ENCODE data around the gene PIGV. TPM values are rescaled to one million over a fixed set of nuclear protein-coding genes. Genes with fewer than 3 reads are reported as not detected.
"Not testable (repeated sequence)": the region's sequence is repeated elsewhere in the genome, so short reads cannot be mapped to it uniquely, and the experiment has no call there.

The PIGV gene
- total RNA-seq, 2 experiments from 2014 or later = 20.8 to 20.9 TPM

- DNase-seq = no peak
- Mint-ChIP-seq H3K36me3 (peaks cover 40% of the 10 kb centered on the region), H3K4me1 (peaks cover 69% of the 10 kb centered on the region)
Observed at GRCh38 chr1:26828411-26828991, 40.8 kb downstream of the PIGV start.

GRCh38 chr1:26829184-26829911 is 41.6 kb downstream of the PIGV start:
- no peak for DNase-seq
- Mint-ChIP-seq H3K4me3 (peak overlapping the region; percentile 95), H3K36me3 (peaks cover 44% of the 10 kb centered on the region), H3K4me1 (peaks cover 78% of the 10 kb centered on the region), H3K27me3 (no peaks in the 10 kb centered on the region), H3K9me3 (no peaks in the 10 kb centered on the region), H3K27ac (peak overlapping the region; percentile 91)

More at GRCh38 chr1:26828411-26828991, 40.8 kb downstream of the PIGV start:
- Mint-ChIP-seq H3K9me3 (no peaks in the 10 kb centered on the region), H3K4me3 (peak overlapping the region; percentile 95), H3K27ac (peak overlapping the region; percentile 91), H3K27me3 (no peaks in the 10 kb centered on the region)

GRCh38 chr1:26831059-26831458 is 43.3 kb downstream of the PIGV start:
- Mint-ChIP-seq H3K36me3 (peaks cover 56% of the 10 kb centered on the region), H3K4me3 (no peak overlapping the region), H3K27me3 (no peaks in the 10 kb centered on the region), H3K4me1 (peaks cover 74% of the 10 kb centered on the region), H3K27ac (peak overlapping the region; percentile 57), H3K9me3 (no peaks in the 10 kb centered on the region)
- no peak for DNase-seq

- Mint-ChIP-seq H3K4me3 (no peak overlapping the region), H3K27ac (peak overlapping the region; percentile 98), H3K36me3 (peaks cover 58% of the 10 kb centered on the region), H3K4me1 (peaks cover 72% of the 10 kb centered on the region), H3K27me3 (no peaks in the 10 kb centered on the region), H3K9me3 (no peaks in the 10 kb centered on the region)
- DNase-seq = no peak
Observed at GRCh38 chr1:26831546-26832248, 43.9 kb downstream of the PIGV start.

GRCh38 chr1:26832249-26832960 is 44.7 kb downstream of the PIGV start:
- H3K36me3 Mint-ChIP-seq = peaks cover 57% of the 10 kb centered on the region
- peaks cover 71% of the 10 kb centered on the region for H3K4me1 Mint-ChIP-seq
- no peaks in the 10 kb centered on the region for H3K9me3 Mint-ChIP-seq
- no peaks in the 10 kb centered on the region for H3K27me3 Mint-ChIP-seq
- peak overlapping the region; percentile 72 for H3K4me3 Mint-ChIP-seq
- DNase-seq = no peak
- peak overlapping the region; percentile 98 for H3K27ac Mint-ChIP-seq

- Mint-ChIP-seq H3K27ac (peak overlapping the region; percentile 98), H3K36me3 (peaks cover 55% of the 10 kb centered on the region), H3K4me3 (peak overlapping the region; percentile 72), H3K4me1 (peaks cover 64% of the 10 kb centered on the region), H3K27me3 (no peaks in the 10 kb centered on the region), H3K9me3 (no peaks in the 10 kb centered on the region)
- peak; percentile 83 for DNase-seq
Observed at GRCh38 chr1:26833432-26834405, 46.0 kb downstream of the PIGV start.

GRCh38 chr1:26837665-26838064 is 49.9 kb downstream of the PIGV start:
- Mint-ChIP-seq H3K36me3 (peaks cover 39% of the 10 kb centered on the region), H3K4me1 (peaks cover 34% of the 10 kb centered on the region)
- H3K9me3 Mint-ChIP-seq, DNase-seq, H3K27me3 Mint-ChIP-seq, H3K27ac Mint-ChIP-seq, H3K4me3 Mint-ChIP-seq: not testable (repeated sequence)

GRCh38 chr1:26838474-26839338 is 51.0 kb downstream of the PIGV start:
- peak; percentile 35 for DNase-seq
- H3K4me1 Mint-ChIP-seq = peaks cover 29% of the 10 kb centered on the region
- no peaks in the 10 kb centered on the region for H3K27me3 Mint-ChIP-seq
- peaks cover 34% of the 10 kb centered on the region for H3K36me3 Mint-ChIP-seq
- H3K27ac Mint-ChIP-seq = peak overlapping the region; percentile 83
- H3K9me3 Mint-ChIP-seq = no peaks in the 10 kb centered on the region
- no peak overlapping the region for H3K4me3 Mint-ChIP-seq

GRCh38 chr1:26839339-26839722 is 51.6 kb downstream of the PIGV start:
- Mint-ChIP-seq H3K4me3 (no peak overlapping the region), H3K27ac (peak overlapping the region; percentile 83), H3K36me3 (peaks cover 33% of the 10 kb centered on the region), H3K27me3 (no peaks in the 10 kb centered on the region), H3K4me1 (peaks cover 26% of the 10 kb centered on the region), H3K9me3 (no peaks in the 10 kb centered on the region)
- DNase-seq = no peak

GRCh38 chr1:26839779-26840178 is 52.0 kb downstream of the PIGV start:
- Mint-ChIP-seq H3K36me3 (peaks cover 32% of the 10 kb centered on the region), H3K4me3 (no peak overlapping the region)

GRCh38 chr1:26844424-26845196 is 56.9 kb downstream of the PIGV start:
- no peak overlapping the region for H3K27ac Mint-ChIP-seq

More at GRCh38 chr1:26839779-26840178, 52.0 kb downstream of the PIGV start:
- H3K9me3 Mint-ChIP-seq = no peaks in the 10 kb centered on the region
- H3K27ac Mint-ChIP-seq = no peak overlapping the region
- peaks cover 25% of the 10 kb centered on the region for H3K4me1 Mint-ChIP-seq
- DNase-seq = no peak
- H3K27me3 Mint-ChIP-seq = no peaks in the 10 kb centered on the region

GRCh38 chr1:26847826-26848225 is 60.1 kb downstream of the PIGV start:
- H3K27ac Mint-ChIP-seq = peak overlapping the region; percentile 29
- peaks cover 21% of the 10 kb centered on the region for H3K36me3 Mint-ChIP-seq
- DNase-seq, H3K27me3 Mint-ChIP-seq, H3K9me3 Mint-ChIP-seq, H3K4me3 Mint-ChIP-seq: not testable (repeated sequence)
- peaks cover 20% of the 10 kb centered on the region for H3K4me1 Mint-ChIP-seq

More at GRCh38 chr1:26844424-26845196, 56.9 kb downstream of the PIGV start:
- peaks cover 21% of the 10 kb centered on the region for H3K36me3 Mint-ChIP-seq
- H3K4me3 Mint-ChIP-seq = no peak overlapping the region
- H3K4me1 Mint-ChIP-seq = peaks cover 16% of the 10 kb centered on the region
- no peaks in the 10 kb centered on the region for H3K9me3 Mint-ChIP-seq
- no peaks in the 10 kb centered on the region for H3K27me3 Mint-ChIP-seq
- no peak for DNase-seq

All from activated naive CD8-positive, alpha-beta T cell treated with anti-CD3 and anti-CD28 coated beads for 36 hours (primary cell).